ENCODE results near the gene MND1. TPM values are rescaled to one million over a fixed set of nuclear protein-coding genes. Genes with fewer than 3 reads are reported as not detected.

The MND1 gene
- total and polyA plus RNA-seq, 2 donors (not counting 3 experiments of a cell fraction or from before 2014, with no cell fraction given): 0.66 to 7.7 TPM

DNA sequence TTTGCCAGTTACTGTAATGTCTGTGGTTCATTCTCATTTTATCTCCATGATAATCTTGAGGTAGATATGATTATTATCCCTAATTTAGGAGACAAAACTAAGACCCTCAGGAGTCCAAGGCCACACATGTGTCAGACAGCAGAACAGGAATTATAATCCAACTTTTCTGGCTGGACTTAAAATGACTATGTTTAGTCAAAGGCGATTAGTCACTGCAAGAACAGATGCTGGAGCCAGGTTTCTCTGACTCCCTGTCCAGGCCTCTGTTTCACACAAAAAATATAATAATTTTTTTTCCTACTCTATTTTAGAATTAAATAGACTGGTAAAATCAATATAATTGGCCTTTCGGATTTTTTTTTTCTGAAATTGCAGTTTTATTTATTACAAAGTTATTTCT is 64.9 kb downstream of the MND1 start:
- H3K9ac ChIP-seq (replicated peaks; ENCODE audit: extremely low read depth, insufficient read depth, low read length): no peak overlapping the region
- H3K9me3 ChIP-seq (replicated peaks; ENCODE audit: control insufficient read depth, insufficient read depth, low read length): no peaks in the 10 kb centered on the region
- no TSS peak for BruUV-seq (replicated peaks)
- H3K4me1 ChIP-seq (ENCODE audit: control insufficient read depth, extremely low read depth, insufficient read depth, low read length): peaks cover 2% of the 10 kb centered on the region
- H3K27ac ChIP-seq (ENCODE audit: insufficient read depth, low read depth, low read length): no peak overlapping the region
- H3K9me1 ChIP-seq (replicated peaks; ENCODE audit: control insufficient read depth, extremely low read depth, insufficient read depth, low read length): no peaks in the 10 kb centered on the region
- CTCF ChIA-PET: interaction anchor here (1.4 to 1.5 kb wide), 4 partner anchors 13 to 165 kb away, joined by 3 to 6 read pairs (median 4); no protein-coding TSS in a partner anchor
- H2AFZ ChIP-seq (ENCODE audit: low read depth, low read length): no peak overlapping the region
- no peak overlapping the region for H3K4me3 ChIP-seq (replicated peaks in 1 of 3; ENCODE audit: insufficient read depth in 1 of 3, low read depth in 1 of 3, low read length in 3 of 3)
- TF ChIP-seq GATA2 (IDR thresholded peaks at IDR 0.05; ENCODE audit: insufficient read depth, insufficient read length, low read depth, low read length) (no peak), FOS (IDR thresholded peaks at IDR 0.05; ENCODE audit: borderline replicate concordance, insufficient read depth, low read length) (peak; percentile 33)
- TF ChIP-seq, protein P1, sequence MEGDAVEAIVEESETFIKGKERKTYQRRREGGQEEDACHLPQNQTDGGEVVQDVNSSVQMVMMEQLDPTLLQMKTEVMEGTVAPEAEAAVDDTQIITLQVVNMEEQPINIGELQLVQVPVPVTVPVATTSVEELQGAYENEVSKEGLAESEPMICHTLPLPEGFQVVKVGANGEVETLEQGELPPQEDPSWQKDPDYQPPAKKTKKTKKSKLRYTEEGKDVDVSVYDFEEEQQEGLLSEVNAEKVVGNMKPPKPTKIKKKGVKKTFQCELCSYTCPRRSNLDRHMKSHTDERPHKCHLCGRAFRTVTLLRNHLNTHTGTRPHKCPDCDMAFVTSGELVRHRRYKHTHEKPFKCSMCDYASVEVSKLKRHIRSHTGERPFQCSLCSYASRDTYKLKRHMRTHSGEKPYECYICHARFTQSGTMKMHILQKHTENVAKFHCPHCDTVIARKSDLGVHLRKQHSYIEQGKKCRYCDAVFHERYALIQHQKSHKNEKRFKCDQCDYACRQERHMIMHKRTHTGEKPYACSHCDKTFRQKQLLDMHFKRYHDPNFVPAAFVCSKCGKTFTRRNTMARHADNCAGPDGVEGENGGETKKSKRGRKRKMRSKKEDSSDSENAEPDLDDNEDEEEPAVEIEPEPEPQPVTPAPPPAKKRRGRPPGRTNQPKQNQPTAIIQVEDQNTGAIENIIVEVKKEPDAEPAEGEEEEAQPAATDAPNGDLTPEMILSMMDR (IDR thresholded peaks at IDR 0.05; ENCODE audit: extremely low read depth in 1 of 2, insufficient read depth in 1 of 2, low read depth in 1 of 2, low read length in 2 of 2): no peak
- intact Hi-C loops (cut with micrococcal nuclease): no loop called here
- FAIRE-seq: no peak
- dilution Hi-C loops (cut with MboI; ENCODE audit: extremely low pct_ligation_motif_present, low sequenced_read_pairs): no loop called here
- H3K27me3 ChIP-seq (ENCODE audit: control insufficient read depth in 2 of 2, insufficient read depth in 2 of 2, low read length in 2 of 2): no peaks in the 10 kb centered on the region
- POLR2A ChIA-PET: no interaction called here
- no peaks in the 10 kb centered on the region for H3K79me2 ChIP-seq (ENCODE audit: control insufficient read depth, insufficient read depth, low read length)
- no peaks in the 10 kb centered on the region for H3K36me3 ChIP-seq (ENCODE audit: control insufficient read depth in 2 of 2, extremely low read depth in 1 of 2, insufficient read depth in 2 of 2, low read length in 2 of 2)
- DNase-seq (ENCODE audit: low read depth, low spot score): peak; percentile 41
- no peak overlapping the region for H3K4me2 ChIP-seq (ENCODE audit: insufficient read depth, low read length)
- no peaks in the 10 kb centered on the region for H4K20me1 ChIP-seq (replicated peaks; ENCODE audit: control insufficient read depth, extremely low read depth, insufficient read depth, low read length)

GRCh38 chr4:153409924-153410501 is 65.5 kb downstream of the MND1 start:
- H3K4me1 ChIP-seq (ENCODE audit: control insufficient read depth, extremely low read depth, insufficient read depth, low read length): peaks cover 2% of the 10 kb centered on the region
- H3K4me3 ChIP-seq (replicated peaks in 1 of 3; ENCODE audit: insufficient read depth in 1 of 3, low read depth in 1 of 3, low read length in 3 of 3): no peak overlapping the region
- H3K9ac ChIP-seq (replicated peaks; ENCODE audit: extremely low read depth, insufficient read depth, low read length): no peak overlapping the region
- intact Hi-C loops (cut with micrococcal nuclease) (no loop called here), dilution Hi-C loops (cut with MboI; ENCODE audit: extremely low pct_ligation_motif_present, low sequenced_read_pairs) (no loop called here)
- TF ChIP-seq POLR2A (IDR thresholded peaks at IDR 0.05; ENCODE audit: low read depth, low read length) (no peak), MYC (IDR thresholded peaks at IDR 0.05; ENCODE audit: low read depth, low read length) (no peak), EZH2 (IDR thresholded peaks at IDR 0.05; ENCODE audit: borderline replicate concordance, low read depth, low read length, severe bottlenecking) (no peak), POLR2AphosphoS5 (IDR thresholded peaks at IDR 0.05; ENCODE audit: insufficient read depth, low read depth, low read length) (no peak), GATA2 (IDR thresholded peaks at IDR 0.05; ENCODE audit: insufficient read depth, insufficient read length, low read depth, low read length) (no peak), JUN (IDR thresholded peaks at IDR 0.05; ENCODE audit: borderline replicate concordance, insufficient read depth, insufficient read length, low read depth) (no peak), FOS (IDR thresholded peaks at IDR 0.05; ENCODE audit: borderline replicate concordance, insufficient read depth, low read length) (no peak)
- TF ChIP-seq, protein P1 (IDR thresholded peaks at IDR 0.05; ENCODE audit: extremely low read depth in 1 of 2, insufficient read depth in 1 of 2, low read depth in 1 of 2, low read length in 2 of 2): no peak
- TF ChIP-seq, protein P2, sequence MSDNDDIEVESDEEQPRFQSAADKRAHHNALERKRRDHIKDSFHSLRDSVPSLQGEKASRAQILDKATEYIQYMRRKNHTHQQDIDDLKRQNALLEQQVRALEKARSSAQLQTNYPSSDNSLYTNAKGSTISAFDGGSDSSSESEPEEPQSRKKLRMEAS (IDR thresholded peaks at IDR 0.05; ENCODE audit: insufficient read depth, insufficient read length): no peak
- H3K36me3 ChIP-seq (ENCODE audit: control insufficient read depth in 2 of 2, extremely low read depth in 1 of 2, insufficient read depth in 2 of 2, low read length in 2 of 2): no peaks in the 10 kb centered on the region
- no TSS peak for BruUV-seq (replicated peaks)
- H4K20me1 ChIP-seq (replicated peaks; ENCODE audit: control insufficient read depth, extremely low read depth, insufficient read depth, low read length): no peaks in the 10 kb centered on the region
- ChIA-PET POLR2A (no interaction called here), CTCF (interaction anchor here (1.5 kb wide), 1 partner anchor 36 kb away, joined by 4 read pairs; no protein-coding TSS in a partner anchor)
- no peaks in the 10 kb centered on the region for H3K27me3 ChIP-seq (ENCODE audit: control insufficient read depth in 2 of 2, insufficient read depth in 2 of 2, low read length in 2 of 2)
- H2AFZ ChIP-seq (ENCODE audit: low read depth, low read length): no peak overlapping the region
- no peaks in the 10 kb centered on the region for H3K9me3 ChIP-seq (replicated peaks; ENCODE audit: control insufficient read depth, insufficient read depth, low read length)
- H3K79me2 ChIP-seq (ENCODE audit: control insufficient read depth, insufficient read depth, low read length): no peaks in the 10 kb centered on the region
- no peak overlapping the region for H3K4me2 ChIP-seq (ENCODE audit: insufficient read depth, low read length)
- no peak overlapping the region for H3K27ac ChIP-seq (ENCODE audit: insufficient read depth, low read depth, low read length)
- peak; percentile 37 for DNase-seq (ENCODE audit: low read depth, low spot score)
- no peaks in the 10 kb centered on the region for H3K9me1 ChIP-seq (replicated peaks; ENCODE audit: control insufficient read depth, extremely low read depth, insufficient read depth, low read length)
- FAIRE-seq: no peak

Measured in endothelial cell of umbilical vein (primary cell).